HL-60 (cell line): ENCODE results near the gene PANX3.

Source experiments
- GABPA ChIP-seq: IDR thresholded peaks from 2 replicates; pipeline ENCODE4 v1.6.1; 2012; ENCODE audit warnings: low read depth
- POLR2AphosphoS5 ChIP-seq: IDR thresholded peaks from 2 replicates; pipeline ENCODE4 v1.6.1; 2012; ENCODE audit warnings: low read depth
- TF ChIP-seq, protein P1 (sequence below): IDR thresholded peaks from one replicate; pipeline ENCODE4 v1.5.1; 2011; ENCODE audit warnings: low read length, control low read depth, inconsistent platforms; ENCODE audit not compliant: insufficient read depth
- TF ChIP-seq, protein P2 (sequence below): IDR thresholded peaks from 2 replicates; pipeline ENCODE4 v1.6.1; 2012; ENCODE audit warnings: low read depth; ENCODE audit not compliant: insufficient replicate concordance

DNA sequence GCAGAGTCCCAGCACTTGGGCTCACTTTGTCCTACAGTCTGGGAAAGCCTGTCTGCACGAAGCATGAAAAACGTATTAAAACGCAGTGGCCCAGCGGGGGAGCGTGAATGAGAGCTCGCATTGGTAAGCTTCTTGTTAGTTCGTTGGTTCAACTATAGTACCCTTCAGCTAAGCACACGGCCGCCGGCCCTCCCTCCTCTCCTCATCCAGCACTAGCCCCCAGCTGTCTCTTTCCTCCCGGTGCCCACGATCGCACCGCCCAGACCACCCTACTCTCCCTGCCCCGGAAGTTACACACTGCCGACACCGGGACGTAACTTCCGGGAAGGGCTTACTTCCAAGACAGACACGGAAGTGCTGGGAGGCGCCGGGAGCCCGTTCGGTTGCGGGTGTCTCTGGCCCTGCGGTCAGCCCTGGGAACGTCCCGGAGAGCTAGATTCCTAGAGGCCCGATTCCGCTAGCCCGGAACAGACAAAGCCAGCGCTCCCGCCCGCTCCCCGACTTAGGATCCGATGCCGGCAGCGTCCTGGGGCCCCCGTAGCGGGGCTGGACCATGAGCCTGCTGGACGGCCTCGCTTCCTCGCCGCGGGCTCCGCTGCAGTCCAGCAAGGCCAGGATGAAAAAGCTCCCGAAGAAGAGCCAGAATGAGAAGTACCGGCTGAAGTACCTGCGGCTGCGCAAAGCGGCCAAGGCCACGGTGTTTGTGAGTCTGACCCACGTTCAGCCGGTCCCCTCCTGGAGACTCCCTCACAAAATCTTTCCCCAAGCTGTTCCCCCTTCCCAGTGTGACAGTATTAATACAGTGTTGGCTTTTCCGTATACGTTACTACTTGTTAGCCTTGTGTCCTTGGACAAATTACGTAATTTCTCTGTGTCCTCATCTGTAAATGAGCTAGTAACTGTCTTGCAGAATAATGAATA lies 11.6 kb downstream of the PANX3 start, which contains the start of gene TBRG1:
- TF ChIP-seq GABPA (peak; percentile 88), POLR2AphosphoS5 (peak; percentile 91)
- TF ChIP-seq, protein P1, sequence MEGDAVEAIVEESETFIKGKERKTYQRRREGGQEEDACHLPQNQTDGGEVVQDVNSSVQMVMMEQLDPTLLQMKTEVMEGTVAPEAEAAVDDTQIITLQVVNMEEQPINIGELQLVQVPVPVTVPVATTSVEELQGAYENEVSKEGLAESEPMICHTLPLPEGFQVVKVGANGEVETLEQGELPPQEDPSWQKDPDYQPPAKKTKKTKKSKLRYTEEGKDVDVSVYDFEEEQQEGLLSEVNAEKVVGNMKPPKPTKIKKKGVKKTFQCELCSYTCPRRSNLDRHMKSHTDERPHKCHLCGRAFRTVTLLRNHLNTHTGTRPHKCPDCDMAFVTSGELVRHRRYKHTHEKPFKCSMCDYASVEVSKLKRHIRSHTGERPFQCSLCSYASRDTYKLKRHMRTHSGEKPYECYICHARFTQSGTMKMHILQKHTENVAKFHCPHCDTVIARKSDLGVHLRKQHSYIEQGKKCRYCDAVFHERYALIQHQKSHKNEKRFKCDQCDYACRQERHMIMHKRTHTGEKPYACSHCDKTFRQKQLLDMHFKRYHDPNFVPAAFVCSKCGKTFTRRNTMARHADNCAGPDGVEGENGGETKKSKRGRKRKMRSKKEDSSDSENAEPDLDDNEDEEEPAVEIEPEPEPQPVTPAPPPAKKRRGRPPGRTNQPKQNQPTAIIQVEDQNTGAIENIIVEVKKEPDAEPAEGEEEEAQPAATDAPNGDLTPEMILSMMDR: no peak
- TF ChIP-seq, protein P2, sequence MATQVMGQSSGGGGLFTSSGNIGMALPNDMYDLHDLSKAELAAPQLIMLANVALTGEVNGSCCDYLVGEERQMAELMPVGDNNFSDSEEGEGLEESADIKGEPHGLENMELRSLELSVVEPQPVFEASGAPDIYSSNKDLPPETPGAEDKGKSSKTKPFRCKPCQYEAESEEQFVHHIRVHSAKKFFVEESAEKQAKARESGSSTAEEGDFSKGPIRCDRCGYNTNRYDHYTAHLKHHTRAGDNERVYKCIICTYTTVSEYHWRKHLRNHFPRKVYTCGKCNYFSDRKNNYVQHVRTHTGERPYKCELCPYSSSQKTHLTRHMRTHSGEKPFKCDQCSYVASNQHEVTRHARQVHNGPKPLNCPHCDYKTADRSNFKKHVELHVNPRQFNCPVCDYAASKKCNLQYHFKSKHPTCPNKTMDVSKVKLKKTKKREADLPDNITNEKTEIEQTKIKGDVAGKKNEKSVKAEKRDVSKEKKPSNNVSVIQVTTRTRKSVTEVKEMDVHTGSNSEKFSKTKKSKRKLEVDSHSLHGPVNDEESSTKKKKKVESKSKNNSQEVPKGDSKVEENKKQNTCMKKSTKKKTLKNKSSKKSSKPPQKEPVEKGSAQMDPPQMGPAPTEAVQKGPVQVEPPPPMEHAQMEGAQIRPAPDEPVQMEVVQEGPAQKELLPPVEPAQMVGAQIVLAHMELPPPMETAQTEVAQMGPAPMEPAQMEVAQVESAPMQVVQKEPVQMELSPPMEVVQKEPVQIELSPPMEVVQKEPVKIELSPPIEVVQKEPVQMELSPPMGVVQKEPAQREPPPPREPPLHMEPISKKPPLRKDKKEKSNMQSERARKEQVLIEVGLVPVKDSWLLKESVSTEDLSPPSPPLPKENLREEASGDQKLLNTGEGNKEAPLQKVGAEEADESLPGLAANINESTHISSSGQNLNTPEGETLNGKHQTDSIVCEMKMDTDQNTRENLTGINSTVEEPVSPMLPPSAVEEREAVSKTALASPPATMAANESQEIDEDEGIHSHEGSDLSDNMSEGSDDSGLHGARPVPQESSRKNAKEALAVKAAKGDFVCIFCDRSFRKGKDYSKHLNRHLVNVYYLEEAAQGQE: no peak
